ENCODE measurements around the gene LRRC31.

The LRRC31 gene

DNA sequence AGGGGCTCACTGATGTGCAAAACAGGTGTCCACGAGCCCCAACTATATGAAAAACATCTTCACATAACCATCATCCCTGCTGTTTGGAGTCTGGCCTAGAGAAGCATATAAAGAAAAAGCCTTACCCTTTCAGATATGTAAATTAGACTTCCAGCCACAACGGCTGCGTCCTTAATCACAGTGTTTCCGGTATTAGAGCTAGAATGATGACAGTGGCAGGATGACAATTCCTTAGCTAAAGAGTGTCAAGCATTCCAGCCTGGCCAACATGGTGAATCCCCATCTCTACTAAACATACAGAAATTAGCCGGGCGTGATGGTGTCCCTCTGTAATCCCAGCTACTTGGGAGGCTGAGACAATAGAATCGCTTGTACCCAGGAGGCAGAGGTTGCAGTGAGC lies 22.2 kb upstream of the LRRC31 start:
- Histone ChIP-seq H3K27ac (ENCODE audit: low read depth, low read length) (no peak overlapping the region), H4K20me1 (ENCODE audit: low read depth, low read length) (no peaks in the 10 kb centered on the region), H3K36me3 (ENCODE audit: low read length) (no peaks in the 10 kb centered on the region), H3K9me2 (replicated peaks; ENCODE audit: insufficient read depth, low read length) (no peaks in the 10 kb centered on the region), H3K79me2 (ENCODE audit: insufficient read depth, low read length) (no peaks in the 10 kb centered on the region), H2AFZ (ENCODE audit: low read depth, low read length, severe bottlenecking) (no peak overlapping the region), H3F3A (ENCODE audit: insufficient read depth) (no peaks in the 10 kb centered on the region), H3K4me2 (ENCODE audit: low read depth, low read length, poor library complexity, severe bottlenecking) (no peak overlapping the region), H3K27me3 (ENCODE audit: low read length) (no peaks in the 10 kb centered on the region), H3K9me3 (ENCODE audit: insufficient read depth, low read length) (no peaks in the 10 kb centered on the region), H3K9ac (ENCODE audit: low read length) (no peak overlapping the region), H3K4me3 (ENCODE audit: insufficient read depth, low read length, poor library complexity, severe bottlenecking) (no peak overlapping the region)
- TF ChIP-seq, protein P1, sequence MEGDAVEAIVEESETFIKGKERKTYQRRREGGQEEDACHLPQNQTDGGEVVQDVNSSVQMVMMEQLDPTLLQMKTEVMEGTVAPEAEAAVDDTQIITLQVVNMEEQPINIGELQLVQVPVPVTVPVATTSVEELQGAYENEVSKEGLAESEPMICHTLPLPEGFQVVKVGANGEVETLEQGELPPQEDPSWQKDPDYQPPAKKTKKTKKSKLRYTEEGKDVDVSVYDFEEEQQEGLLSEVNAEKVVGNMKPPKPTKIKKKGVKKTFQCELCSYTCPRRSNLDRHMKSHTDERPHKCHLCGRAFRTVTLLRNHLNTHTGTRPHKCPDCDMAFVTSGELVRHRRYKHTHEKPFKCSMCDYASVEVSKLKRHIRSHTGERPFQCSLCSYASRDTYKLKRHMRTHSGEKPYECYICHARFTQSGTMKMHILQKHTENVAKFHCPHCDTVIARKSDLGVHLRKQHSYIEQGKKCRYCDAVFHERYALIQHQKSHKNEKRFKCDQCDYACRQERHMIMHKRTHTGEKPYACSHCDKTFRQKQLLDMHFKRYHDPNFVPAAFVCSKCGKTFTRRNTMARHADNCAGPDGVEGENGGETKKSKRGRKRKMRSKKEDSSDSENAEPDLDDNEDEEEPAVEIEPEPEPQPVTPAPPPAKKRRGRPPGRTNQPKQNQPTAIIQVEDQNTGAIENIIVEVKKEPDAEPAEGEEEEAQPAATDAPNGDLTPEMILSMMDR (IDR thresholded peaks at IDR 0.05; ENCODE audit: insufficient read depth, low read length, poor library complexity, severe bottlenecking), result no peak
- TF ChIP-seq EZH2phosphoT487 (conservative IDR thresholded peaks at IDR 0.05; ENCODE audit: low read length), result no peak

DNA sequence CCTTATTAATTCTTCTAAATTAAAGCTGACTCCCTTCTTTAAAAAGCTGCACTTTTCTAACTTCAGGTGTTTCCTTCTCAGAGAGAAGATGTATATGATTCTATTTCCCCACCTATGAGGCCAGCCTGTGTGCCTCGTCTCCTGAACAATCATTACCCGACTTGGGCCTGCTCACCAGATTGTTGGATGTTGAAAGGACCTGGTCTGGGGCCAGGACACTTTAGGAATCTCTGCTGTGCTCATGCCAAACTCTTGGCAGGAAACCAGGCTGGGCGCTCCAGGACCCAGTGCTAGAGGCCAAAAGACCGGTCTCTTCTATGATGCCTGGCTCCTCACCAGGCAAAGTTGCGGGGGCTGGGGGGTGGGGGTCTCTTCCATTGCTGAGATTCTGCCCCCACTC lies 16.9 kb upstream of the LRRC31 start:
- Histone ChIP-seq H2AFZ (ENCODE audit: low read depth, low read length, severe bottlenecking) (no peak overlapping the region), H3K27ac (ENCODE audit: low read depth, low read length) (no peak overlapping the region), H4K20me1 (ENCODE audit: low read depth, low read length) (no peaks in the 10 kb centered on the region), H3K79me2 (ENCODE audit: insufficient read depth, low read length) (no peaks in the 10 kb centered on the region), H3K4me3 (ENCODE audit: insufficient read depth, low read length, poor library complexity, severe bottlenecking) (no peak overlapping the region), H3K36me3 (ENCODE audit: low read length) (no peaks in the 10 kb centered on the region), H3F3A (ENCODE audit: insufficient read depth) (no peaks in the 10 kb centered on the region), H3K27me3 (ENCODE audit: low read length) (no peaks in the 10 kb centered on the region), H3K9ac (ENCODE audit: low read length) (no peak overlapping the region), H3K9me3 (ENCODE audit: insufficient read depth, low read length) (no peaks in the 10 kb centered on the region), H3K4me2 (ENCODE audit: low read depth, low read length, poor library complexity, severe bottlenecking) (no peak overlapping the region), H3K9me2 (replicated peaks; ENCODE audit: insufficient read depth, low read length) (no peaks in the 10 kb centered on the region)
- TF ChIP-seq, protein P1 (IDR thresholded peaks at IDR 0.05; ENCODE audit: insufficient read depth, low read length, poor library complexity, severe bottlenecking), result no peak
- no peak for TF ChIP-seq EZH2phosphoT487 (conservative IDR thresholded peaks at IDR 0.05; ENCODE audit: low read length)

DNA sequence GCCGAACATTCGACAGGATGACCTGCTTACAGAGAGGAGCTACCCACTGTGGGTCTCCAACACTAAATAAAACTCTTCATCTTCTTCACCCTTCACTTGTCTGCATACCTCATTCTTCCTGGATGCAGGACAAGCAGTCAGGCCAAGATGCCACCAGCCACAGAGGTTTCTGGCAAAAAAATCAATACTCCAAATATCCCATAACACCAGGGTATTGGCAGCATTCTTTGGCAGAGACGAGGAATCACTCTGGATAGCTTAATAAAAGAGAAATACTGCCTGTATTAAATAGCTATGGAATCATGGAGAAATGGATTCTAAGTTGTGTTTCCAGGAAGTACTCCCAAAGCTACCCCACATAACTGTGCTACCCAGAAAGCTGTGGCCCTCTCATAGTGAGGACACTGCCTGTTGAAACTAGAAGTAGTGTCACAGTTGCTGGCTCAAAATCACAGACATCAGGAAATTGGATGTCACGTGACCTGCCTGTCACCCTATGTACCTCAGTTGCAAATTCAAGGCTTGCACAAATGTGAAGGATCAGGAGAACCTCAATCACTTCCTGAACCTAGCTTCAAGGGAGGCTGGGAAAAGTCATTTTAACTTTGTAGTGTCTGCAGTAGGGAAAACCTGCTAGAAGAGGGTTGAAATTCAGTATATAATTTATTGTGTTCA lies 11.0 kb upstream of the LRRC31 start:
- Histone ChIP-seq H3K79me2 (ENCODE audit: insufficient read depth, low read length) (no peaks in the 10 kb centered on the region), H3K4me2 (ENCODE audit: low read depth, low read length, poor library complexity, severe bottlenecking) (no peak overlapping the region), H3K9me2 (replicated peaks; ENCODE audit: insufficient read depth, low read length) (no peaks in the 10 kb centered on the region), H3K27me3 (ENCODE audit: low read length) (no peaks in the 10 kb centered on the region), H3F3A (ENCODE audit: insufficient read depth) (no peaks in the 10 kb centered on the region), H3K27ac (ENCODE audit: low read depth, low read length) (no peak overlapping the region), H2AFZ (ENCODE audit: low read depth, low read length, severe bottlenecking) (no peak overlapping the region), H3K4me3 (ENCODE audit: insufficient read depth, low read length, poor library complexity, severe bottlenecking) (no peak overlapping the region), H3K36me3 (ENCODE audit: low read length) (no peaks in the 10 kb centered on the region), H3K9ac (ENCODE audit: low read length) (no peak overlapping the region), H3K9me3 (ENCODE audit: insufficient read depth, low read length) (no peaks in the 10 kb centered on the region; the same call in 1 of the 2 replicates), H4K20me1 (ENCODE audit: low read depth, low read length) (no peaks in the 10 kb centered on the region)
- no peak for TF ChIP-seq EZH2phosphoT487 (conservative IDR thresholded peaks at IDR 0.05; ENCODE audit: low read length)
- TF ChIP-seq, protein P1 (IDR thresholded peaks at IDR 0.05; ENCODE audit: insufficient read depth, low read length, poor library complexity, severe bottlenecking), result no peak

Data from SU-DHL-6 (cell line).